Stimulated activated CD8-positive, alpha-beta memory T cell treated with anti-CD3 and anti-CD28 coated beads, Interleukin-7, amount 100 ng/mL, for 48 hours (primary cell): Measurements from ENCODE around the gene LRRTM1.

Experiments
- DNase-seq, 2 donors: peaks; one replicate each; pipeline ENCODE4 v3.0.0-alpha.2; 2020; ENCODE audit warnings: low read depth in 1 of 2; ENCODE audit errors: extremely low read depth in 1 of 2

The LRRTM1 gene, protein sequence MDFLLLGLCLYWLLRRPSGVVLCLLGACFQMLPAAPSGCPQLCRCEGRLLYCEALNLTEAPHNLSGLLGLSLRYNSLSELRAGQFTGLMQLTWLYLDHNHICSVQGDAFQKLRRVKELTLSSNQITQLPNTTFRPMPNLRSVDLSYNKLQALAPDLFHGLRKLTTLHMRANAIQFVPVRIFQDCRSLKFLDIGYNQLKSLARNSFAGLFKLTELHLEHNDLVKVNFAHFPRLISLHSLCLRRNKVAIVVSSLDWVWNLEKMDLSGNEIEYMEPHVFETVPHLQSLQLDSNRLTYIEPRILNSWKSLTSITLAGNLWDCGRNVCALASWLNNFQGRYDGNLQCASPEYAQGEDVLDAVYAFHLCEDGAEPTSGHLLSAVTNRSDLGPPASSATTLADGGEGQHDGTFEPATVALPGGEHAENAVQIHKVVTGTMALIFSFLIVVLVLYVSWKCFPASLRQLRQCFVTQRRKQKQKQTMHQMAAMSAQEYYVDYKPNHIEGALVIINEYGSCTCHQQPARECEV

DNA sequence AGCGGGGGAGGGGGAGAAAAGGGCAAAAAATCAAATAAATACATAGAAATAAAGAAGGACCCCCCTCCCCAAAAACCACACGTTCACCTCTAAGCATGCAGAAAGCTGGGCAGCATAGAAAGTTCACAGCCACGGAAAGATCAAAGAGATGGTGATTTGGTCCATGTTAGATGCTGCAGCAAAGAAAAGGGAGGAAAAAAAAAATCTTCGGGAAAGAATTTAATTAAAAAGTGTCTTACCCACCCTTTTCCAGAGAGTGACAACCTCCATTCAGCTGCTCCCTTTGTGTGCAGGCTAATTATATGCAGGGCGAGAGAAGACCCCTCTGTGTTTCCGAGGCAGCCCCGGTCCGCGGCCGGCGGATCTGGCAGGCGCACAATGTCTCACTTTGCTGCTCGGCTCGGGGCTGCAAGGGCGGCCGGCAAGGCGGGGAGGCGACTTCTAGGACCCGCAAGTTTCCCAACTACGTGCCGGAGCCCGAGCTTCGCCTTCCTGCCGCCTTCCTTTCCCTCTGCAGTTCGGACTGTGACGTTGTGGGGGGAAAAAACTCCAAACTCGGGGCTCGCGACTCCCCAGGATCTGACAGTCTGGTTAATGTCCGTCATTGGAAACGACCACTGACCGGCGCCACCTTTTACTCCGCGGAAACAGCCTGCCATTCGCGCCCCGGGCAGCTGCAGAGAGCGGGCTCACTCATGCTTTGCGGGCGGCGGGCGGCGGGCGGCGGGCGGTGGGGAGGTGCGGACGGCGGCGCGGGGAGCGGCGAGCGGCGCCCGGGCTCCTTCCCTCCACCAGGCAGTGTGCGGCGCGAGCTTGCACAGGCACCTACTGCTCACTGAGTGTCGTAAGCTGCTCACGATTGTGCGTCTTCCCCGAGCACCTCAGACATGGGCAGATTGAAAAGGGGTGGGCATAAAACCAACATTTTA lies at the start of gene LRRTM1:
Gene LRRTM1 (minus strand): TSS at position 844 of the 929 bp plus-strand sequence. CDS start 933 bp downstream, outside the sequence.
- no peak for DNase-seq

DNA sequence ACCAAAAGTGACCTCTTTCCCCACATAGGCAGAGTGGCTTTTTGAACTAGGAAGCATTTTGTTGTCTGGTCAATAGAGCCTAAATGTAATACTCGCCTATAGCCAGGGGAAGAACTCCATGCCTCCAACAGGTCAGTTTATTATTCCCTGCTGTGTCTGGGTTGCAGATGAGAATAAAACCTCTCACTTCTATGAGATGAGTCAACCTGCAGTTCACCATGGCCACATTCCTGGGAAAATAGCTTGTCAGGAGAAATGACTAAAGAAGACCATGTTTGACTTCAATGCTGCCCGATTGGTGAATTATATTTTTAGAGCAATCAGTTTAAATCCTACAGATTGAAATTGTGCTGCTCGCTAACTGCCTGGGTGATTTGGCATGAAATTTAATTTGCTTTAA lies 46.7 kb upstream of the LRRTM1 start:
- DNase-seq = no peak

DNA sequence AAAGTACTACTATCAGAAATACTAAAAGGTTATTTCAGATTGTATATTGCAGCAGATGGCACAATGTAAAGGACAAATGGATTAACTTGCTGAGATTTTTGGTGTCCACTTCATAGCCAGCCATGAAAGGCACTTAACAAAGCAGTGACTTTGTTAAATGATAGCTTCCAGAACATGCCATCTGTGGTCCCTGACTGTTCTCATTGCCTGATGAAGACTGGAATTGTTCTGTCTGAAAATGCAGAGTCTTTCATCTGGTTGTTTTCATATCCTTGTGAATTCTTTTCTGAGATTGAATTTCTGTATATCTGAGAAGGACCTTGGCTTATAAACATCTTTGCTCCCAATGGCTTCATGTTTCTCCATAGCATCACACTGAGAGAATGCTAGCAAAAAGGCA lies 44.4 kb upstream of the LRRTM1 start:
- no peak for DNase-seq

DNA sequence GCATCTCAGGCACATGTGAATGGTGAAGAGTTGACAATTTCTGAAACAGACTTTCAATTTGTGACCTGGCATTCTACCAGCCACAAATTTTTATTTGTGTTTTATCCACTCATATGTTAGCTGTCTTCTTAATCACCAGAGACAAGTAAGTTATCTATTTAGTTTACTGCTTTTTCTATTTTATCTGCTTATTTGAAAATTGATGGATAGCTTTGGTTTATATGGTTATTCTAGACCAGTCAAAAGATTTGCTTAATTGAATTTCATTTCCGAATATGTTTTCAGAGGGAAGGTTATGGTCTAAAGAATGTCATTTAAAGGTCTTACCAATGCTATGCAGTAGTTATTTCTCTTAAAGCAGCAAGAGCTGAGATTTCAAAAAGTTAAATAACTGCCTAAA lies 43.5 kb upstream of the LRRTM1 start:
- no peak for DNase-seq

DNA sequence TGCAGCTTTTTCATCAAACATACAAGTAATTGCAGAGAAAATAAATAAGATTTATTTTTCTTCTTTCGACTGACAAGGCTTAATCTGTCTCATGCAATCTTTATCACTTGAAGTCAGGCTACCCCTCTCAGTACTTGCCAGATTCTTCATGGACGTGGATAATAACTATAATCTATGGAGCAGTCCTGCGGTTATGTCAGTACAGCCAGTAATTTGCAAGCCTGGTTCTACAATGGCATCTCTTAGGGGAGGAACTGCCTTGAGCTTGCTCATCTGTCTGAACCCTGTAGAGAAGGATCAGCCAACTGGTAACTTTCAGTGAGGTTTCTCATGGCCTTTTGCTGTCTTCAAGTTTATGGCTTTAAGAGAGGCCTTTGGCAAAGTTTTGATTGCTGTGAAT lies 35.5 kb upstream of the LRRTM1 start:
- no peak for DNase-seq

DNA sequence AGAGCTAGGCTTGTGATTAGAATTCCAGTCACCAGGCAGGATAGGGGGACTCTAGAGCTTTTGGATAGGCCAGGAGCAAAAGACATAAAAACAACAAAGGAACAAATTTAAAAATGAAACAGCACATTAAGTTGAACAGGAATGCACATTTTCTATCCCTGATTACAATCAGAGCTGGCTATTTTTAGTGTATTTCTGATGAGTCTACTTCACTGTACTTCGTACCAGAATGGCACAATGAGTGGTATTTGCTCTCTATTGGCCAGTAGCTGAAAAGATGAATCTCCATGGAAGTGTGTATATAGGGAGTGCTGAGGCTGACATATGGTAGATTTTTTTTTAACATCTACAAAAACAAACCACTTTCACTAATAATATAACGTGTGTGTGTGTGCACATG lies 34.2 kb upstream of the LRRTM1 start:
- DNase-seq = no peak

DNA sequence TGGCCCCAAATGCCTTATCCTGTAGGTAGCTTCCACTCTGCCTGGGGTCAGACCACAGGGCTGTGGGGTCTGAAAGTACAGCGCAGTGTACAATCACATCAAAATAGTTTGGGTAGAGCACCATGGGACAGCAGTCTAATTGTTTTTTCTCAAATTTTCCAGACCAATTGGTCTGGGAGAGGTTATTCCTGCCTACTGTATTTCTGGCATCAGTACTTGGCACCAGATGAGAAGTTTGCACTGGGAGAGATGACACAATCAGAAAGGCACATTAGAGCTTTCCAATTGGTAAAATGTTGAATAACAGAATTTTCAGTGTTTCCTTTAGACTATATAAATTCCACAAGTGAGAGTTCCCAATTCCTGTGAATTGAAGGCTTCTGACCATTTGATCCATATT lies 30.9 kb upstream of the LRRTM1 start:
- DNase-seq = no peak

DNA sequence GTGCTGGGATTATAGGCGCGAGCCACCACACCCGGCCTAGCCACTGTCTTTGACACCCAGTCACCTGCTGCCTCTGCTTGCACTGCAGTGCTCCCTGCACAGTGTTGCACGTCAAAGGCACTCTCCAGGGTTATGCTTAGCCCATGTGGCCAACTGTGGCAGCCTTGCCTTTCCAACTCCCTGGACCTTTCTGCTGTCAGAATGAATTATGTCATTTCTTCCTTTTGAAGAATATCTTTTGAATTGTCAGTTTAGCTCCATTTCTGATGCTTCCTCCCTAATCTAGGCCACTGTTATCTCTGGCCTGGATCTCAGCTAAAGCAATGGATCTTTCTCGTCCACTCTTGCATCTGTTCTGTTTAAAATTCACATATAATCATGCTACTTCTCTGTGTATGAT lies 29.3 kb upstream of the LRRTM1 start:
- DNase-seq = no peak

DNA sequence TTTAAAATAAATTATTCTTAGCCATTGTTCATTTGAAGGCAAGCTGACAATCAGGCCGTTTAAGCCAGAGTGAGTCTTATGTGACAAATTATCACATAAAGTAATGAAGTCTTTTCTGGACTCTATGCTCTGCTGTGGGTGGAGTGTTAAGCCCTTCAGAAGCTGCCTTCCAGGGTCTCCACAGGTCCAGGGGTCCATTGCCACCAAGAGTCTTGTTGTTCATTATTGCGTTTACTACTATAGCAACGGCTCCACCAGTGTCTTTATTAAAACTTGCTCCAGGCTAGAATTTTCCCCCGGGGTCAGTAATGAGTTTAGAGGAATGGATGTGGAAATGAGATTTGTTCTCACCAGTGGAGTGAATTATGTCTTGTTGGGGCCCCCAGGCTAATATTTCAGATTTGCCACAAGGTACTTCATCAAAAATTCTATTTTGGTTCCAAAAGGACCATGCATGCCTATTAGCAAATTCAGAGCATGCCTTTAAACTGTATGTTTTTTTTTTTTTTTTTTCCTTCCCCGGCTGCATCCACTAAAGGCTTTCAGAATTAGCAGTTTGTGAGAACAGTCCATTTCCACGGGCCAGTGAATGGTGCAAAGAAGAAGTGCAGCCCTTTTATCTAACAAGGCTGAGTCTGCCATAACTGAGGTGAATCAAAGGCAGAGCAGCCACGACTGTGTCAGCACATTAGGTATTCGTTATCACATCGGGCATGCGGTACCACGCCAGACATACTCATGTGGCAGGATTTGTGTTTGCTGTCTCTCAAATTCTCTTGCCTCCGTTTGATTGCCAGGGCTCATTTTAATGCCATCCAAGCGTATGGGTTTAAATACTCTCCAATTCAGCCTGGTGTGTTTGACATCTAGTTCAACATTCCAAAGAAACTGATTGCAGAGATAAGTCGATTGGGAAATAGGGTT lies 26.2 kb upstream of the LRRTM1 start:
- DNase-seq = no peak

DNA sequence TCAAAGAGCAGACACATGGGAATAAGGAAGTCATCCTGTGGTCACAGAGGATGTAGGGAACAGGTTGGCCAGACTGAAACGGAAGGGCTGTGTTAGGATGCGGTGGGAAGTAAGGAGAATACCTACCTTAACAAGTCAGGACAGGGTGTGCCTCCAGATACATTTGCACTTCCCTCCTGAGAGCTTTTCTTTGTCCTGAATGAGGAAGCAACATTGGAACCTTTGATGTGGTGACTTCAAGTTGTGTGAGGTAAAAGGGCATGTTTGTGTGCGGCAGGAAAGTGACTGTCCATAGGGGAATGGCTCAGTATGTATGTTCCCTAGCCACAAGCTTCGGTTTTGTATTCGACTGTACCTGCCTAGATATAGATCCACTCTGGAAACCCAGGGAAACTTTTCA lies 24.9 kb upstream of the LRRTM1 start:
- DNase-seq = no peak

DNA sequence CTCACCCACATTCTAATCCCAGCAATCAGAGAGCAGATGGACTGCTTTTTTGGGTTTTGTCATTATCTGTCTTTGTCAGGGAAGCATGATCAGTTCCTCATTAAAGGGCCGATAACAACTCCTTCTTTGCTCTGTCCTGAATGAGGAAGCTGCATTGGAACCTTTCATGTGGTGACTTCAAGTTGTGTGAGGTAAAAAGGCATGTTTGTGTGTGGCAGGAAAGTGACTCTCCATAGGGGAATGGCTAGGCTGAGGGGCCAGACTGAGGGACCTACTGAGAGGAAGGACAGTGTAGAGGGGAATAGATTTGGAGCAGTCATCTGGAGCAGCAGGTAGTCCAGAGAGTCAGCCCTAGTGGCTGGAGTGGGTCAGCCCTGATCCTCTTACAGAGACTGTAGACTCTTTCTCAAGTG lies 23.6 kb upstream of the LRRTM1 start:
- DNase-seq = no peak

DNA sequence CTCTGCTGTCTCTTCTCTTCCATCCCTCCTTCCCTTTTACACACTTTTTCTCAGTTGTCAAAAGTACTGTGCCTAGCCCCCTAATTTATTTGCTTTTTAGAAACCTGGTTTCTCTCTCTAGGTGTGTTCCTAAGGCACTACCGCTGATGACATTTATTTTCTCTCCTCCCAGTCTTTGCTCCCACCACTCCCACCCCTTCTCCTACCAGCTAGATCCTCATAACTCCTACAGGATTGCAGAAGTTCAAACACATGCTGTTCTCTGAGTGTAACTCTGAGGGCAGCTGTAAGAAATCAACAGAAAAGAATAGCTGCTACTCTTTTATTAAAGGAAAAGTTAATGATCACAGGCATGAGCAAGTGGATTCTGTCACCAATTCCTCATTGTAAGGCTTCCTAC lies 22.3 kb upstream of the LRRTM1 start:
- no peak for DNase-seq

DNA sequence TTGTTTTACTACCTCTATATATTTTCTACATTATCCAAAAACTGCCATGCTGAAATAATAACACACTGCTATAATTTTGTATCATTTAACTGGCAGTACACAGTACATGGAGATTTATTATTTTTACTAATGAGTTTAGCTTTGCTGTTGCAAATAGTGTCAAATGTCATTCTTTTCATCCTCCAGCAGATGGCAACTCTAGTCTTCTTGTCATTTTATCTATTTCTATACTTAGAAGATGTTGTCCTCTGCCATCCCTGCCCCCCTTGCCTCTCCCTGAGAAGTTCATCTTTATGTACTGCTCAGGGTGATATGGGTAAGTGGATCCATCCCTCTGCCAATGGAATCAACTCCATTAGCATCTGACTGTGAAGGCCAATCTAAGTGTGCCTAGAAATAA lies 21.7 kb upstream of the LRRTM1 start:
- DNase-seq = no peak

DNA sequence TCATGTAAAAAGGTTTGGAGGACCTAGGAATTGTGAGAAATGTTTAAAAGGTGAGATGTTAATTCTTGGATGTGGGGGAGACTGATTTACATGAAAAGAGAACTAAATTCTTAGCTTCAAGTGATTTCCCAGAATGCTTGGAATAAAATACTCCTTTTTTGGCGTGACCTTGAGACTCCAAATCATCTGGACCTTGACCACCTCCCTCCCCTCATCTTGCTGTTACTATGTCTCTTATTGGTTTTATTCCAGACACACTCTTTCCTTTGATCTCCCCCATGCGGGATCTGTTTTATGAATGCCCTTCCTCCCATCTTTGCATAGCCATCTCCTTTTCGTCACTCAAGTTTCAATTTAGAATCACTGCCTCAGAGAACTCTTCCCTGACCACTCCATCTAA lies 20.0 kb upstream of the LRRTM1 start:
- DNase-seq = no peak

DNA sequence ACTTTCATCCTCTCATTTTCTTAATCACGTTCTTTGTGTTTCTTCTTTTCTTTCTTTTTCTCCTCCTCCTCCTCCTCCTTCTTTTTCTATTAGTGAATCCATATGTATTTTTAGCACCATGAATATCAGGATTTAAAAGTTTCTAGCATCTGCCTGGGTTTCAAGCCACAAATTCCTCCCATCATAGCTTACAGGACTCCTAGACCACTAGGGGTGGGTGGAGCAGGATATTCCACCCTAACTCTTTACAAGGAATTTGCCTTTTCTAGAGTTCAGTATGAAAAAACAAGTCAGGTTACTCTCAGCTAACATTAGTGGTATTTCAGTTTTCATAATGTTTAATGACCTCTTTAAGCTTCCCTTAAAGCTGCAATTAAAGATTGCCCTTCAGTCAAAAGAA lies 19.1 kb upstream of the LRRTM1 start:
- DNase-seq = no peak

DNA sequence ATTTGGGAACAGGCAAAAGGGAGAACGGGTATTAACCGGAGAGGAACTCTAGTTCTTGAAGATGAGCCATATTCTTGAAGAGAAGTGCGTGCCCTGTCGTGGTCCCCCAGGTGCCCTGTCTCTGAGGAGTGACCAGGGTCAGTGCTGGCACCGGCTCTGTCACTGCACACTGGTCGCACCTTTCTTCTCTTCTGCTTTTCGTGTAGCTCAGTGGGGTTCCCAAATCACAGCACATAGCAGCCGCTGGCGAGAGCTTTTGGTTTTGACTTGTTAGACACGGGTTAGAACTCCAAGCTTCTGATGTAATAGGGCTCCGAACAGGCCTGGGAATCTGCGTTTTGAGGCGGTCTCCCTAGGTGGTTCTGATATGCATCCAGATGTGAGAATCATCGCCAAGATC lies 18.4 kb upstream of the LRRTM1 start:
- DNase-seq = no peak

DNA sequence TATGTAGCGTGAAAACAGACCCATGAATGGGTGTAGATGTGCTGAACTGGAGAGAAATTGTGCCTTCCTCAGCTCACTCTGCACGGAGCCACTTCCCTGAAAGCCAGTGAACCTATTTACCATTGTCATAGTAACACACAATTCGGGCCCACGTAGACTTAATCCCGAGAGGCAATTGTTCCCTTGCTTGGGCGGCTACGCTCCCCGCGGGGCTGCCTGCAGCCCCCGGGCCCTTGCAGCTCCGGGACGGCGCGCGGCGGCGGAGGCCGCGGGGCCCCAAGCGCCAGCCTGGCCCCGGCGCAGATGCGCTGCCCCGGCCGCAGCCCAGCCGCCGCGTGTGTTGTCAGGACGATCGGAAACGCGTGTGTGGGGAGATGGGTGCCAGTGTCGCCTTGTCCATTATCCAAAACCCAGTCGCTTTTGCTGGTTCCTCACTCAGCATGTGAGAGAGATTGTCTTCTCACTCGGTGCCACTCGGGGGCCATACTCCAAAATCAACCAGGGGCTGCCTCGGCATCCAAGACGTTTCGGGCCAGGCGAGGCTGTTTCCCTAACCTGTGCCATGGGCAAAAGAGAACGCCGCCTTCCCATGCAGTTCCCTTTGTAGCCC lies 17.9 kb upstream of the LRRTM1 start:
- DNase-seq = no peak

DNA sequence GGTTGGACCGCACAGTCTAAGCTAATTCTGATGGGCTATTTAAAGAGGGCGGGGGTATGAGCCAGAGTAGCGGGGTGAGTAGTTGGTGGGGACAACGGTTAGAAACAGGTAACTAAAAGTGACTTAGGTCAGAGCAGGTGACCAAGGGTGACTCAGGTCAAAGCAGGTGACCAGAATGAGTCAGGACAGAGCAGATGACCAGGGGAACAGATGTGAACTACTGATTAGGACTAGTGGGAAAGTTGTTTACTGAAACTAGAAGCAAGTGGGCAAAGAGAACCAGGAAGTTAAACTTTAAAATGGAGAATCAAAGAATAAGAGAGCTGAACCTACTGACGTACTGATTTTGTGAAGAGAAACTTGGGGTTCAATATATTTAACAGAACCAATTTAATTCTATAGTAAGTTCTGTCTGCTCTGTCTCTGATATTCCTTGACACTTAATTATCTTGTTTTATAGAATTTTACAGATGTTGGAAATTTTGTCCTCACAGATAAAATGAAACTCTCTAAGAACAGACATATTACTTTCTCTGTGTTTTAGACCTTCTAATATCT lies 7.8 kb upstream of the LRRTM1 start:
- DNase-seq = no peak

DNA sequence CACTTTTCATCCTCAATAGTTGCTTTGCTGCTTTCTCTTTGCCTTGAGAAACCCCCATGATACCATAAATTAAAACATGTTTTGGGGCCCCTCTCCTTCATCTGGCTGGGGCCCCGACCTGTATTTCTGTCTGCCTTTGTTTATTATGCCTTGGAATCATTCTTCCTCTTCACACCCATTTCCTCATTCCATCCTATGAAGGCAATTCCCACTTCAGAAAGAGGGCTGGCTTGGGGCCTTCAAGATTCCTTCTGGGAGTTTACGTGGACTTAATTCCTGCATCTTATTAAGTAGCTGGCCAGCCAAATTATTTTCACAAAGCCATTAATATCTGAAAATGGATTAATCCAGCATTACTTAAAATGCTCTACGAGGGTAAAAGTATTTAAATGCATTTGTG lies 6.8 kb upstream of the LRRTM1 start:
- DNase-seq = no peak
